ENCODE measurements around the gene NTMT1. TPM values are rescaled to one million over a fixed set of nuclear protein-coding genes. Genes with fewer than 3 reads are reported as not detected.

The NTMT1 gene
- total RNA-seq, 4 donors from 2014 or later: 20.3 to 33.3 (median 31.9) TPM

DNA sequence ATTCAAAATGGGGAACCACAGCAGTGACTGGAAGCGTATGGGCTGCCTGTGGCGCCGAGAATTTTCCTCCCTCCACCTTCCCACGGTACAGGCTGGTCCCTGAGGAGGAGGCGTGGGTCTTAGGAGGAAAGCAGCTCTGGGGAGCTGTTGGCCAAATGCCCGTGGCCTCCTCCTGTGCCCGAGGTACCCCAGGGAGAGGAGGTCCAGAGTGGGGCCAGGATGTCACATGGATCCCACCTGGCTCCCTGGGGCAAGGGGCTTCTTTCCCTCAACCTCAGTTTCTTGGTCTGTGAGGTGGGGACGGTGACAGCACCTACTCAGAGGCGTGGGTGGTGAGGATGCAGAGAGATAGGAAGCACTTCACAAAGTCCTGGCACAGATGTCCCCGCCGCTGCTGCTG lies 56.0 kb downstream of the NTMT1 start:
- Histone ChIP-seq H3K4me1 (no peaks in the 10 kb centered on the region), H3K27ac (replicated peaks in 1 of 4) (no peak overlapping the region), H3K9me3 (no peaks in the 10 kb centered on the region), H3K4me3 (no peak overlapping the region), H3K36me3 (no peaks in the 10 kb centered on the region), H3K27me3 (peaks cover 0 to 33% (median 0%) of the 10 kb centered on the region in 4 donors)
- TF ChIP-seq POLR2A (IDR thresholded peaks at IDR 0.05; ENCODE audit: low read depth) (no peak), POLR2AphosphoS5 (IDR thresholded peaks at IDR 0.05) (no peak)
- TF ChIP-seq, protein P1, sequence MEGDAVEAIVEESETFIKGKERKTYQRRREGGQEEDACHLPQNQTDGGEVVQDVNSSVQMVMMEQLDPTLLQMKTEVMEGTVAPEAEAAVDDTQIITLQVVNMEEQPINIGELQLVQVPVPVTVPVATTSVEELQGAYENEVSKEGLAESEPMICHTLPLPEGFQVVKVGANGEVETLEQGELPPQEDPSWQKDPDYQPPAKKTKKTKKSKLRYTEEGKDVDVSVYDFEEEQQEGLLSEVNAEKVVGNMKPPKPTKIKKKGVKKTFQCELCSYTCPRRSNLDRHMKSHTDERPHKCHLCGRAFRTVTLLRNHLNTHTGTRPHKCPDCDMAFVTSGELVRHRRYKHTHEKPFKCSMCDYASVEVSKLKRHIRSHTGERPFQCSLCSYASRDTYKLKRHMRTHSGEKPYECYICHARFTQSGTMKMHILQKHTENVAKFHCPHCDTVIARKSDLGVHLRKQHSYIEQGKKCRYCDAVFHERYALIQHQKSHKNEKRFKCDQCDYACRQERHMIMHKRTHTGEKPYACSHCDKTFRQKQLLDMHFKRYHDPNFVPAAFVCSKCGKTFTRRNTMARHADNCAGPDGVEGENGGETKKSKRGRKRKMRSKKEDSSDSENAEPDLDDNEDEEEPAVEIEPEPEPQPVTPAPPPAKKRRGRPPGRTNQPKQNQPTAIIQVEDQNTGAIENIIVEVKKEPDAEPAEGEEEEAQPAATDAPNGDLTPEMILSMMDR (IDR thresholded peaks at IDR 0.05): no peak
- intact Hi-C loops (cut with DNase I): no loop called here
- DNase-seq (ENCODE audit: extremely low spot score): no peak
- 78% methylated on average over 9 of the region's 11 CpGs for WGBS

DNA sequence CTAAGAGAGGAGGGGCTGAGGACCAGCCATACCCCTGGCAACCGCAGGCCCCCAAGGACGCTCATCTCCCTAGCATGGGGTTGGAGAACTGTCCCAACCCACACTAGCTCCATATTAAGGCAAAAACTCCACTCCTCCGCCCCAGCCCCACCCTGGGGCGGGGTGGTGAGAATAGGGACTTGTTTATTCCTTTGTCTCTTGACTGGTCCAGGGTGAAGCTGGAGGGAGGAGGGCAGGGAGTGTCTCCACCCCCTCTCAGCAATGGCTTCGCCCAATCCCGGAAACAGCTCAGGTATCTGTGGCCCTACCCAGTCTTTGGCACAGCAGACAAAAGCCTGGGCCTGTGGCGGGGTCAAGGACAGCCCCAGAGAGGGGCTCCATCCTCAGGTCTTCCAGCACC lies 56.4 kb downstream of the NTMT1 start:
- intact Hi-C loops (cut with DNase I): no loop called here
- 96% methylated on average over 6 of the region's 7 CpGs for WGBS
- TF ChIP-seq POLR2AphosphoS5 (IDR thresholded peaks at IDR 0.05): no peak
- TF ChIP-seq POLR2A (IDR thresholded peaks at IDR 0.05; ENCODE audit: low read depth): no peak
- no peak for TF ChIP-seq EP300 (IDR thresholded peaks at IDR 0.05)
- TF ChIP-seq, protein P1 (IDR thresholded peaks at IDR 0.05): no peak
- no peak overlapping the region for H3K27ac ChIP-seq (replicated peaks in 1 of 4)
- H3K36me3 ChIP-seq: no peaks in the 10 kb centered on the region
- peaks cover 0 to 33% (median 0%) of the 10 kb centered on the region in 4 donors for H3K27me3 ChIP-seq
- DNase-seq (ENCODE audit: extremely low spot score): no peak
- no peaks in the 10 kb centered on the region for H3K4me1 ChIP-seq
- H3K4me3 ChIP-seq: no peak overlapping the region
- no peaks in the 10 kb centered on the region for H3K9me3 ChIP-seq

DNA sequence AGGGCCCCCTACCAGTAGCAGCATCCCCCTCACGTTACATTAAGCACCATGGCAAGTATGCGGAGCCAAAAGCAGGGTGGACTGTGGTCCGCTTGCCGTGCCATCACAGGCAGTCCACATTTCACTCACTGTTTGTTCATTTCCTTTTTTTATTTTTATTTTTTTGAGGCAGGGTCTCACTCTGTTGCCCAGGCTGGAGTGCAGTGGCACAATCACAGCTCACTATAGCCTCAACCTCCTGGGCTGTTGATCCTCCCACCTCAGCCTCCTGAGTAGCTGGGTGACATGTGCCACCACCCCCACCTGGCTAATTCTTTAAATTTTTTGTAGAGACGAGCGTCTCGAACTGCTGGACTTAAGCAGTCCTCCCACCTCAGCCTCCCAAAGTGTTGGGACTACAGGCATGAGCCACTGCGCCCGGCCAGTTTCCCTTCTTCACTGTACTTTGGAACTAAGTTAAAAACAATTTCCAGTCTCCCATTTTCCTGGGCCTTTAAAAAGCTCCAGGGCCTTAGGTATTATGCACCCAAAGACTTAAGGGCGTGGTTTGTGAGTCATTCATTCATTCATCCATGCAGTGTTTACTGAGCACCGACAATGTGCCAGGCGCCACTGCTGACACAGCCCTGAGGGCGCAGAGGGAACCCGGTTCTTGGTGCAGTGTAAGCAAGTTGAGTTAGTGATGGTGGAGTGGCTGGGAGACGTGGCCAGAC lies 59.4 kb downstream of the NTMT1 start:
- TF ChIP-seq POLR2AphosphoS5 (IDR thresholded peaks at IDR 0.05) (no peak), POLR2A (IDR thresholded peaks at IDR 0.05; ENCODE audit: low read depth) (no peak), EP300 (IDR thresholded peaks at IDR 0.05) (no peak)
- TF ChIP-seq, protein P1 (IDR thresholded peaks at IDR 0.05): no peak
- Histone ChIP-seq H3K4me1 (no peaks in the 10 kb centered on the region), H3K27ac (replicated peaks in 1 of 4) (no peak overlapping the region), H3K27me3 (peaks cover 0 to 20% (median 0%) of the 10 kb centered on the region in 4 donors), H3K36me3 (no peaks in the 10 kb centered on the region), H3K9me3 (no peaks in the 10 kb centered on the region), H3K4me3 (no peak overlapping the region)
- intact Hi-C loops (cut with DNase I): no loop called here
- DNase-seq (ENCODE audit: extremely low spot score): no peak
- 87% methylated on average over 15 of the region's 15 CpGs for WGBS

Other genes starting within 250 kb of the NTMT1 start
- under 1 TPM in 1 of 4 donors, not detected in 3; 0.34 TPM for gene C9orf50, start 5.1 kb upstream of the NTMT1 start, total RNA-seq
- gene ASB6, start 16.0 kb downstream of the NTMT1 start, total RNA-seq: 10 to 100 TPM; 13.3 to 30.0 (median 22.0) TPM
- gene PRRX2, start 39.5 kb downstream of the NTMT1 start, total RNA-seq: 10 to 100 TPM in 2 of 4 donors, 1 to 10 TPM in 2; 1.7 to 13.1 (median 6.2) TPM
- 1 to 10 TPM; 1.7 to 4.6 (median 4.3) TPM for gene PTGES, start 126.9 kb downstream of the NTMT1 start, total RNA-seq
- 10 to 100 TPM; 24.5 to 29.0 (median 26.0) TPM for gene TOR1B, start 177.0 kb downstream of the NTMT1 start, total RNA-seq
- gene TOR1A, start 198.0 kb downstream of the NTMT1 start, total RNA-seq: 10 to 100 TPM; 29.7 to 46.4 (median 34.4) TPM
- 100 to 1,000 TPM in 1 of 4 donors, 10 to 100 TPM in 3; 47.3 to 139 (median 62.6) TPM for gene C9orf78, start 209.1 kb downstream of the NTMT1 start, total RNA-seq
- 10 to 100 TPM; 31.1 to 45.3 (median 38.7) TPM for gene USP20, start 209.3 kb downstream of the NTMT1 start, total RNA-seq

Measured in esophagus muscularis mucosa (tissue), 4 donors.